Measurements from ENCODE around the gene DPYD.

DPYD gene

DNA sequence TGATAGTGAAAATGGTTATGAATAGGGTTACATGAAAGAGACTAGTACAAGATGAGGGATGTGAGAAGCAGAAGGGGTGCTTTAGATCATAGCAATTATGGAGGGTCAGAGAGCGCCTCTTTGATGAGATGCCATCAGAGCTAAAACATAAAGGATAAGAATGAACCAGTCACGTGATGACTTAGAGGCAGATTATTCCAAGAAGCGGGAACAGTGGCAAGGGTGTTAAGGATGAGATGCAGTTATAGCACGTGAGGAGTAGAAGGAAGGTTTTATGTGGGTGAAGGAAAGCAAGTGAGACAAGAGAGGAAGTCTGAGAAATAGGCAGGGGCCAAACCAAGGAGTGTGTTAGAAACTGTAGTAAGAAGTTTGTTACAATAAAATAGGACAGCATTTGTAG, 360.1 kb downstream of the DPYD start:
- no peak for FAIRE-seq

DNA sequence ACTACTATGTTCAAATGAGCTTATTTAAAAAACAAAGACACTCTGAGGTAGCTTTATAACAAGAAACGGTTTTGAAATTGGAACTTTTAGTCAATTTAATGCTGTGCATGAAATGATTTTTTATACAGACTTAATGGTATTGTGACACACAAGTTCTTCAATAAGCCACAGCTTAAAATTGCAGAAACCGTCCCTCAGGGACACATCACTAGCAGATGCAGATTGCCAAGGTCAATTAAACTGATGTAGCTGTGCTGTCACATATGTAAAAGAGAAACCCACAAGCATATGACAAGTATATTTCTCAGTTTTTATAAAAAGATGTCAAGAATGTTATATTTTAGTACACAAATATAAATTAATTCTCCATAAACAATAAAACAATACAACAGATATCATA, 366.9 kb downstream of the DPYD start:
- FAIRE-seq = no peak
- no peak for DNase-seq (ENCODE audit: insufficient read length, low spot score)

More for the DNA sequence above, 360.1 kb downstream of the DPYD start:
- DNase-seq (ENCODE audit: insufficient read length, low spot score) = no peak

DNA sequence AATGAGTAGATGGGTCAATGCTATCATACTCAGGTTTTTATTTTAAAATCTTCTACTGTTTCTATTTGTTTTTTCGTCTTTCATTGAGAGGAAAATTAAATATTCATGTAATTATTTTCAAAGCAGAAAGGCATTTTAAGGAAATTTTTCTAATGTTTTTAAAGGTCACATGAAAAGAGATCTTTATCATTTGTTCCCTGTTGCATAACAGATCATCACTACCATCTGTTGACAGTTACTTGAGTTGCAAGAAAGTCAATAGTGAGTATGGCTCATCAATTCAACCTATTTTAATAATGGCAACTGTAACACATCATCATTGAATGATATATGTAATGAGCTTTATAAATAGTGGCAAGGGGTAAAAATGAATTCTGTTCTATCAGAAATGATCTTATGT, 369.7 kb downstream of the DPYD start:
- DNase-seq (ENCODE audit: insufficient read length, low spot score) (no peak), FAIRE-seq (no peak)

DNA sequence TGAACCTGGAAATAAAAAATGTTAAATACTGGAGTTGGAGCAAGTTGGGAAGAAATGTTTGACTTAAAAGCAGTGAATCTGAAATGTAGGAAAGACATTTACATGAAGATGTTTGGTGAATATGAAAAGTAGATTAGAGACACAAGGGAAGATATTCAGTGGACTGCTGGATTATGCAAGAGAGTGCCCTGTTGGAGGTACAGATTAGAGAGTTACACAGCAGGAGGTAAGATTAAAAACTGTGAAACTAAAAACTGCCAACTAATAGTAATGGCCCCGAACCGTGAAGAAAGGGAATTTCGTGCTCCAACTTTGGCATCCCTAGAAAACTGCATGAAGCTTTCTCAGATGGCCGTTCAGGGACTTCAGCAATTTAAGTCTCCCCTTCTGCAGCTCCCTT, 375.4 kb downstream of the DPYD start:
- DNase-seq (ENCODE audit: insufficient read length, low spot score) (no peak), FAIRE-seq (no peak)

DNA sequence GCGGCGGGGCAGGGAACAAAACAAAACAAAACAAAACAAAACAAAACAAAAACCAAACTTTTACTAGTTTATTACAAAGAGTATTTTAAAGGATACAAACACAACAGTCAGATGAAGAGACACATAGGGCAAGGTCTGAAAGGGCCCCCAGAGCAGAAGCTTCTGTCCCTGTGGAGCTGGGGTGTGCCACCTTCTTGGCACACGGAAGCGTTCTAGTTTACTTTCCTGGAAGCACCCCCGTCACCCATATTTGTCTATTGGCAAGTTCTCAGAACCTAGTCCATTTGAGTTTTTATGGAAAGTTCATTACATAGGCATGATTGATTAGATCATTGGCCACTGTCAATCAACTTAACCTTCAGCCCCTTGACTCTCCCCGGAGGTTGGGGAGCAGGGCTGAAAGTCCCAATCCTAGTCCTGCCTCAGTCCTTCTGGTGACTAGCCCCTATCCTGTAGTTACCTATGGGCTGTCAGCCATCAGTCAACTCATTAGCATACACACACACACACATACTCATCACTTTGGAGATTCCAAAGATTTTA, 380.4 kb downstream of the DPYD start:
- FAIRE-seq = no peak
- no peak for DNase-seq (ENCODE audit: insufficient read length, low spot score)

DNA sequence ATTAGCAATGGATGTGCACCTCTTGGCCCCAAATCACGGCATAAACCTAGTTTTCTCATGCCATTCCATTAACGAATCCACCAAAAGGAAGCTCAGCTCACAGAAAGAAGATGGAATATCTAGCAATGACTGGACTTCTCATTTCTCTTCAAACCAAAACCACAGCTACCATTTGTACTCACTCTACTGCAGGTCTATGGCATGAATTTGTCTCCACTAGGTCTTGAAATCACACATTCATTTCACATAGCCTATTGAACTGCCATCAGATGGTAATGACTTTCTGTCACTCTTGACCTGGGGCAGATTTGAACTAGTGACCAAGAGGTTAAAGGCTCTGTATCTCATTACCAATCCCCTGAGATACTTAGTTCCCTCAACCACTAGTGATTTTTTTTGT, 382.7 kb downstream of the DPYD start:
- DNase-seq (ENCODE audit: insufficient read length, low spot score) = no peak
- FAIRE-seq = no peak

DNA sequence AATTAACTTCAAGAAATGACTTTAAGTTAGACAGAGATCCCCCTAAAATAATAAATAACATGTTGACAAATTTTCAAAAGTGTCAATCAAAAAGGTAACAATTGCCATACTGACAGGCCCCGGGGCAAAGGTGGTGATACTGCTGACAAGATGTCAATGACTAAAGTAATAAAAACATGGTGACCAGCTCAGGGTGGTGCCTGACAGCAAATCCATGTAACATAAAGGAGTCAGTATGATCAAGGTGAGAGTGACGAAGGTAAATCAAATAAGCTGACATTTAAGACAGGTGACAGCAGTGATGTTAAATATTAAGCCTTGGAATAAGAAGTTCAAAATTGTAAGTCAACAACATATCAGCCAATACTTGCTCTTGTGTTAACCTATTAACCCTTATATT, 387.5 kb downstream of the DPYD start:
- FAIRE-seq = no peak
- no peak for DNase-seq (ENCODE audit: insufficient read length, low spot score)

DNA sequence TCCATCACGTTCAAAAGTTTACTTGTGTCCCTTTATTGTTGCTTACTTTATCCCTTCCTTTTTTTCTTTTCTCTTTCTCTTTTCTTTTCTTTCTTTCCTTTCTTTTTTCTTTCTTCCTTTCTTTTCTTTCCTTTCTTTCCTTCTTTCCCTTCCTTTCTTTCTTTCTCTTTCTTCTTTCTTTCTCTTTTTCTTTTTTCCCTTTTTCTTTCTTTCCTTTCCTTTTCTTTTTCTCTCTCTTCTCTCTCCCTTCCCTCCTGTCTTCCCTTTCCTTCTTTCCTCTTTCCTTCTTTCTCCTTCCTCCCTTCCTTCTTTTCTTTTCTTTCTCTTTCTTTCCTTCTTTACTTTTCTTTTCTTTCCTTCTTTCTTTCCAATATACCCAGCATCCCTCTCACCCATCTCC, 391.2 kb downstream of the DPYD start:
- FAIRE-seq = no peak
- DNase-seq (ENCODE audit: insufficient read length, low spot score) = no peak

DNA sequence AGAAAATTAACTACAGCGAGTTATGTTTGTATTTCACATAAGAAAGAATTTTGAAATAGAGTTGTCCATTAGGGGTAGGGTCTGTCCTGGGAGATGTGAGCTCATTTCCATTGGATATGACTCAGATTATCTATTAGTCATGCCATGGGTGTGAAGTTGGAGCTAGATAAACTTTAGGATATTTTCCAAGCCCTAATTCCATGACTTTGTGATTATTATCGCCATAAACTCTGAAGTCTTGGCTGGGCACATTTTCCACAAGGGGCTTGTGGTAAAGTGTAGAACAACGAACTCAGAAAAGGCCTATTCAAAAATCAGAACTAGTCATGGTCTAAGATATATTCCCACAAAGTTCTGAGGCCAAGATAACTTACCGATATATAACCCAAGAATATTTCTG, 396.6 kb downstream of the DPYD start:
- FAIRE-seq = no peak
- no peak for DNase-seq (ENCODE audit: insufficient read length, low spot score)

DNA sequence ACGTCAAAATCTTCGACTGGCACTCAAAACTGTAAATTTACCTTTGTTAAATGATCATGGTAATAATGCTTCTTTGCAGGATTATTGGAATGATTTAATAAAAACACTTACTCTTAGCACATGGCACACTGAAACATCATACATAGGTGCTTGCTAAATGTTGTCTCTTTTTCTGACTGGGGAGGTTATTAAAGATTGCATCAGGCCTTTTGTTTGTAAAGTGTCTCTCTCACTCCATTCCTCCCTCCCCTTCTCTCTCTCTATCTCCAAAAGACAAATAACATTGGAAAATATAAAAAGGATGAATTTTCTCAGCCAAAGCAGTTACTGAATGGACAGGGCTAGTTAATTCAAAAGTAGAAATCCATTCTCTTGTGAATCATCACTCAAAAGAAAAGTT, 404.2 kb downstream of the DPYD start:
- FAIRE-seq = no peak

DNA sequence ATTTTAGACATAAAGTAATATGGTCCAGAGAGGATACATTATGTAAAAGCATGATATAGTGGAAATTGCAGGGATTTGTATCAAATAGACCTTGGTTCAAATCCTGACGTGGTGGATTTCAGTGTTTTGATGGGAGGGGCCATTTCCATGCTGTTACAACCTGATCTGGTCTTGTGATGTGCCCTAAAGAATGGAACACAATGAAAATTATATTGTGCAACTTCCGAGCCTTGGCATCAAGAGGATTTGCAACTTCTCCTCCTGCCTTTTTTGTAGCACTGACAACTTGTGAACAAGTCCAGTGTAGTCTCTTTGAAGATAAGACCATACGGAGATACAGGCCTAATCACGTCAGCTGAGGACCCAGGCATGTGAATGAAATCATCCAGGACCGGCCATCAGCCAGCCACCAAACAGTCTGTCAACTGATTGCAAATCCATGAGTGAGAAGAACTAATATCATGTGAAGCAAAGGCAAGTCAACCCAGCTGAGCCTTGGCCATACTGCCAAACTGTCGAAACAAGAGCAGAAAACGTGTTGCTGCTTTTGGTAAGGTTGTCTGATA, 412.1 kb downstream of the DPYD start:
- DNase-seq (ENCODE audit: insufficient read length, low spot score) = no peak
- FAIRE-seq = no peak

More for the DNA sequence above, 404.2 kb downstream of the DPYD start:
- DNase-seq (ENCODE audit: insufficient read length, low spot score) = no peak

DNA sequence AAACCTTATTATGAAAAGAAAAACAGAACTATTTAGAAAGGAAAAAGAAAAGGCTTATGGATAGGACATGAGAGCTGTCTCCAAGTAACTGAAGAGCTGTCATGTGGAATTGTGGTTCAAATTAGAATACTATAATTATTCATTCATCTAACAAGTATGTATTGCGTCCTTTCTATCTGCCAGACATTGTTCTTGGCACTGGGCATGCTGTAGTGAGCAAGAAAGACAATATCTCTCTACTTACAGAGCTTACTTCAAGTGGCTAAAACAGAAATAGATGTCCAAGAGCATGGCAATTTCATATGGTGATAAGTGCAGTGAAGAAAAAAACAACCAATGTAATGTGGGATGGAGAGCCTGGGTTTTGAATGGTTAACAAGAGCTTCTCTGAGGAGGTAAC, 413.0 kb downstream of the DPYD start:
- DNase-seq (ENCODE audit: insufficient read length, low spot score) (no peak), FAIRE-seq (no peak)

DNA sequence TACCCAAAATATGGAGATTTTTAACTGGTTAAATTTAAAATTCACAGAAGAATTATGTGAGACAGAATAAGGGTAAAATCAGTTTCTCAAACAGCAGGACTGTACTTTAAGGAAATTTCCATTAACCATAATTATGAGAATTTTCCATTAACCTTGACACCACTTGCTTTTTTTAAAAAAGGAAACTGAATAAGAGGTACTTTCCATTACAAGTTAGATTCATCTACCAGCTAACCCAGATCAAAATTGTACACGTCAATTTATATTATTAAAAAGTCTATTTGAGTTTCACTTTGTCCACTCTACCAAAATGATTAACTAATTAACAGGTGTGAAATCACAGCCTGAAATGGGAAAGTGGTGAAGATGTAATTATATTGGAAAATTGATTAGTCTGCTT, 414.5 kb downstream of the DPYD start:
- DNase-seq (ENCODE audit: insufficient read length, low spot score) = no peak
- FAIRE-seq = no peak

DNA sequence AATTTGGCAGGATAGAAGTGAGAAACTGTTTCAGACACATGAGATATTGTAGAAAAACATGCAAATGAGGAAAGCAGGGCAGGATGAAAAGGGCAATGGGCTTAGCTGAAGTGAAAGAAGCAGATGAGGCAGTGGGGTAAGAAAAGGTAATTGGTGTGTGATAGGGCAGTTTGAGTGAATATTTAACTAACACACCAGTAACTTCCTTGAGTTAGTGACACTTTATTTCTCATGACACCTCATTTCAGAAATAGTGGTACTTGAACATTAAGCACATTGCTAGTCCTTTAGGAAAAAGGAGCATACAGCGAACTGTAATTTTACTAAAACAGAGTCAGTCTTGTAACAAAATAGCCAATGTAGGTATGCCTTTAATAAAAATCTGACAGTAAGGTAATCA, 415.0 kb downstream of the DPYD start:
- FAIRE-seq = no peak

DNA sequence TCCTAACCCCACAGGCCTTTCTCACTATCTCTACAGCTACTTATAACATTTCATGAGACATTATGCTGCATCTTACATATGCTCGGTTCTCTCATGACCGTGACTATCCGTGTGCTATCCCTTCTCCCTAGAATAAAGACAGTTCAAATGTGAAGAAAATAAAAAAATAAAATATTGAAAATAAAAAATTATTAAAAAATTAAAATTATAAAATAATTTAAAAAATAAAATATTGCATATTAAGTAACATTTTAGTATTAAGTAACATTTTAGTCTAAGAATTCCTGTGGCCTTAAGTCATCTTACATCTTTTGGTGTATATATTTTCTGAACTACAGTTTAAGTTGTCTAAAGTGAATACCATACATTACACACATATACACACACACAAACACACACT, 415.5 kb downstream of the DPYD start:
- FAIRE-seq = no peak
- DNase-seq (ENCODE audit: insufficient read length, low spot score) = no peak

More for the DNA sequence above, 415.0 kb downstream of the DPYD start:
- DNase-seq (ENCODE audit: insufficient read length, low spot score) = no peak

DNA sequence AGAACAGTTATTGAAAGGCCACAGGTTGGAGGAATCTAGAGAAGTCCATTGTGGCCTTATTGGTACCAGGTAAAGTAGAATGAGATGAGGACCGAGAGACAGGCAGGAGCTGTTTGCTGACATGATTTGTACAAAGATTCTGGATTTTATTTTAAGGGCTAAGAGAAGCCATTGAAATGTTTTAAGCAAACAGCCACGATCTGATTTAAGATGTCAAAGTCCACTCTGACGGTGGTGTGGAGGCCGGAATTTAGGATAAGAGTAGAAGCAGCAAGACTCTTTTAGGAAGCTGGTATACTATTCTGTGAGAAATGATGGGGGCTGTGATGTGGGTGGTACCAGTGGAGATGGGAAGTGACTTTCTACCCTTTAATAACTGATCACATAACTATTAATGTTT, 418.5 kb downstream of the DPYD start:
- FAIRE-seq (no peak), DNase-seq (ENCODE audit: insufficient read length, low spot score) (no peak)

DNA sequence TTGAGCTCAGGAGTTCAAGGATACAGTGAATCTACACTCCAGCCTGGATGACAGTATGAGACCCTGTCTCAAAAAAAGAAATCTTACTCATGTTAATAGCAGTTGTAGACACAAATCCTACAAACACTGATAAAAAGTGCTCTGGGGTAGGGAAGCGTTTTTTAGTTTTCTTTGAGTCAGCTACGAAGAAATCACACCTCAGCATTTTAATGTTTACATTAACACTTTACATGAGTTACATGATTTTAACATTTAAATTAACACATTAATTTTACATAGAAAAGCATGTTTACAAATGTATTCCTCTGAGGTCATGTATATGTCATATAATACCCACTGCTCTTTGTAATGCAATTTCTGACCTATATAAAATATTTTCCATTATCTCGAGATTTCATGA, 419.2 kb downstream of the DPYD start:
- FAIRE-seq (no peak), DNase-seq (ENCODE audit: insufficient read length, low spot score) (no peak)

DNA sequence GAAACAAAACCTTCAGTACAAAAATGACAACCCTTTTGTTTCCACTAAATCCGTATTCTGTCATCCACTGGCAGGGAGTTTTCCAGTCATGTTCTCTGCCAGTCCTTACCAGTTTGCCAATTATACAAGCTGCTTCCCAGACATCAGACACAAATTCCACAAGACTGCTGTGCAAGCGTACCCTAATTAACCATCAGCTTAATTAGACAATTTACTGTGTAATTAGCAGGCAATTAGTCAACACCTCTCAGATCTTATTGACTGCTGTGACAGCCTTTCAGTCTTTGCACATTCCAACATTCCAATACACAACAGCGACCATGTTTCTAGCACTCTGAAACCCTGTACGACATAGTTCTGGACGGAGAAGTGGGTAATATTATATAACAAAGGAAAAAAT, 420.1 kb downstream of the DPYD start:
- no peak for FAIRE-seq
- DNase-seq (ENCODE audit: insufficient read length, low spot score) = no peak

DNA sequence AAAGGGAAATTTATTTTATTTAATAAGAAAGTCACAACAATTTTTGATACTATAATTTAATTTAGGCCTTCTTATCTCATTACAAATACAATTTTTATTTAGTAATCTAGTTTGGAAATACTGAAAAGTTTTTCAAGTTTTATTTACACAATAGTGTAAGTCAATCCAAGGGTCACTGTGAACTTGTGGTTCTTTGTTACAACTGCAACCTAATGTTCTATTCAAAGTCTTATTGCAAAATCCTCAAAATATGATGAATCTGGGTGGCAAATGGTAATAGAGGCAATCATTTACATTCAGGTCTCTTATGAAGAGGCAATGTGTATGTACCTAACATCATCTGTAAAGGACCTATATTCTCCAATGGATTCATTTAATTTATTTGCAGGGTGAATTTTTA, 421.2 kb downstream of the DPYD start:
- DNase-seq (ENCODE audit: insufficient read length, low spot score) = no peak
- FAIRE-seq = no peak

DNA sequence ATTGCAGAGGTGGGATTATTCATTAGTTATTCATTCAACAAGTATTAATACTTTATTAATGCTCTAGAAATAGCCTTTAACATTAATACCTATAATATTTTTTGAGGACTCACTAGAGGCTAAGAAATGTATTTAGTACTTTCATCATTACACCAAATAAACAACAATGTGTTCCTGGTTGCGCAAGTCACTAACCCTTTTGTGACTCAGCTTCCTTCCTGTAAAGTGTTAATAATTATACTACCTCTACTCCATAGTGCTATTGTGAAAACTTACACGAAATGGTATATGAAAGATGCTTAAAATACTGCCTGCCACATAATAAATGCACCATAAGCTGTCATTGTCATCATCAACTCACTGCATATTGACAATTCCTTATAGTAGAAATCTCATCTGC, 431.0 kb downstream of the DPYD start:
- DNase-seq (ENCODE audit: insufficient read length, low spot score) (no peak), FAIRE-seq (no peak)

DNA sequence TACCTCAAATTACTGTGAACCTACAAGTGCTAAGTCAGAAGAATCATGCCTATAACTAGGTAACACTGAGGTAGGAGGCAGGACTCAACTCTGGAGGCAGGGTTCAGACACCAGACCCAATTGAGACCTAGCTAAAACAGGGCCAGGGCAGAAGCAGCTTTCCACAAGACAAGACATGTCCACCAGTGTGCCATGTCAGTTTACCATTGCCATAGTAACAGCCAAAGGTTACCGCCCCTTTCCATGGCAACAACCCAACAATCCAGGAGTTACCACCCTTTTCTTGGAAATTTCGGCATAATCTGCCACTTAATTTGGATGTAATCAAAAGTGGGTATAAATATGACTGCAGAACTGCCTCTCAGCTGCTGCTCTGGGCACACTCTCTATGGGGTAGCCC, 432.3 kb downstream of the DPYD start:
- FAIRE-seq (no peak), DNase-seq (ENCODE audit: insufficient read length, low spot score) (no peak)

DNA sequence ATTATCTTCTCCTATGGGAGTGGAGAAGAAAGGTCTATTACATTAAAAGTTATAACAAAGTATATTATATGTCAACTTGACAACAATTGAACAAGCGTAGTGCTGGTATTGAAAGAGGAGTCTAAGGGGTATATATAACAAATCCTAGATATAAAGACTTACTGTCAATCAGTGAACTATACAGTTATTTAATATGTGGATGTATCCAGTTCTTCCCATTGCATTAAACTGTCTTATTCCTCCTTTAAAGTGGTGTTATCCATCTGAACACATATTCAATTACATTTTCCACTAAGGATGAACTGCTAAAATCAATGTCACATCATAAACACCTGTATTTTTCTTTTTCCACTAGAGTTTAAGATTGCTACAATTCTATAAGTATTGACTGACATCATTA, 438.8 kb downstream of the DPYD start:
- FAIRE-seq (no peak), DNase-seq (ENCODE audit: insufficient read length, low spot score) (no peak)

DNA sequence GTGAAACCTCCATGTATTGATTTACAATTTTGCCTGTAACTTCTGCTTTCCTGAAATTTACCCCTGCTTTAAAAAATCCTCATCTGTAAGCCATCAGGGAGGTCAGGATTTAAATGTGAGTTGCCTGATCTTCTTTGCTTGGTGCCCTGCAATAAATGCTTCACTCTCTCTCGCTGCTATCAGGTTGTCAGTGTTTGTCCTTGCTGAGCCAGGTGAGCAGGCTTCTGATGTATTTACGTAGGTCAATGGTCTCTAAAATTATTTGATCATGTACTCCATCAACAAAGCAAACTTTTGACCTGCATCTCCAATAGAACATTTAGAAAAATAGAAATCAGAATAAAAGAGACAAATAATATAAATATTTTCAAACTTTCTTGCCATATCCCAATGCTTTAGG, 453.4 kb downstream of the DPYD start:
- DNase-seq (ENCODE audit: insufficient read length, low spot score) (no peak), FAIRE-seq (no peak)

Measured in HTR-8/SVneo (cell line).